Kidney epithelial cell (primary cell): ENCODE measurements around the gene ATP6AP2. TPM values are rescaled to one million over a fixed set of nuclear protein-coding genes. Genes with fewer than 3 reads are reported as not detected.
"Not testable (repeated sequence)": the region's sequence is repeated elsewhere in the genome, so short reads cannot be mapped to it uniquely, and the experiment has no call there.

Experiments used
- DNase-seq: peaks from one replicate; pipeline ENCODE4 v3.0.0-alpha.2; 2010; ENCODE audit warnings: low read depth
- H3K27me3 ChIP-seq: 2 replicates; pipeline ENCODE4 v1.6.0; 2011; ENCODE audit warnings: low read length; ENCODE audit not compliant: control insufficient read depth, insufficient read depth
- H3K36me3 ChIP-seq: 2 replicates; pipeline ENCODE4 v1.5.1; 2011; ENCODE audit warnings: low read length; ENCODE audit not compliant: control insufficient read depth, insufficient read depth
- H3K4me3 ChIP-seq: 2 replicates; pipeline ENCODE4 v1.5.1; 2011; ENCODE audit warnings: low read depth, mild to moderate bottlenecking, control low read depth, low read length
- CTCF ChIP-seq: IDR thresholded peaks from 2 replicates; pipeline ENCODE4 v1.5.1; 2011; ENCODE audit warnings: mild to moderate bottlenecking, moderate library complexity, low read length, control low read depth, inconsistent platforms; ENCODE audit not compliant: insufficient read depth, poor library complexity, severe bottlenecking
- total RNA-seq: library from RNA; depleted of rRNA; stranded (reverse); fragments of >200 nt; gene quantifications from 2 replicates; pipeline ENCODE4 v1.2.3, GENCODE V29; 2015

Gene ATP6AP2
- total RNA-seq, 1 donor from 2014 or later, result 101 TPM

- DNase-seq, result no peak
- H3K36me3 ChIP-seq, result no peaks in the 10 kb centered on the region
- no peak overlapping the region for H3K4me3 ChIP-seq
- no peak for TF ChIP-seq CTCF
- no peaks in the 10 kb centered on the region for H3K27me3 ChIP-seq
Observed at GRCh38 chrX:40571600-40571999, 9.2 kb upstream of the ATP6AP2 start.

- Histone ChIP-seq H3K4me3 (no peak overlapping the region), H3K36me3 (no peaks in the 10 kb centered on the region), H3K27me3 (no peaks in the 10 kb centered on the region)
- TF ChIP-seq CTCF, result peak; percentile 68
- DNase-seq, result no peak
Observed at GRCh38 chrX:40573763-40574162, 7.0 kb upstream of the ATP6AP2 start.

GRCh38 chrX:40575411-40575810, 5.4 kb upstream of the ATP6AP2 start:
- DNase-seq, H3K4me3 ChIP-seq, H3K36me3 ChIP-seq, H3K27me3 ChIP-seq: not testable (repeated sequence)

- no peak for DNase-seq
- no peak for TF ChIP-seq CTCF
- Histone ChIP-seq H3K36me3 (no peaks in the 10 kb centered on the region), H3K4me3 (no peak overlapping the region), H3K27me3 (no peaks in the 10 kb centered on the region)
Observed at GRCh38 chrX:40576291-40576690, 4.5 kb upstream of the ATP6AP2 start.

- H3K27me3 ChIP-seq, result no peaks in the 10 kb centered on the region
- DNase-seq, result no peak
- H3K36me3 ChIP-seq, result no peaks in the 10 kb centered on the region
- no peak for TF ChIP-seq CTCF
- H3K4me3 ChIP-seq, result no peak overlapping the region
Observed at GRCh38 chrX:40578039-40578695, 2.6 kb upstream of the ATP6AP2 start.

GRCh38 chrX:40579141-40579540, 1.6 kb upstream of the ATP6AP2 start:
- H3K36me3 ChIP-seq, result no peaks in the 10 kb centered on the region
- H3K27me3 ChIP-seq, result no peaks in the 10 kb centered on the region
- TF ChIP-seq CTCF, result no peak
- H3K4me3 ChIP-seq, result no peak overlapping the region
- no peak for DNase-seq
